ENCODE measurements around the gene NABP1.
A peak's percentile ranks its signal among the peaks of the same experiment; 100 is the strongest.

NABP1 gene

GRCh38 chr2:191650896-191651773 is 26.8 kb upstream of the NABP1 start:
- DNase-seq: no peak

- DNase-seq: no peak
These were observed 24.1 kb upstream of the NABP1 start for GRCh38 chr2:191653667-191654391.

- DNase-seq: no peak
These were observed 21.5 kb upstream of the NABP1 start for GRCh38 chr2:191656391-191656790.

- no peak for DNase-seq
These were observed 21.1 kb upstream of the NABP1 start for GRCh38 chr2:191656792-191657191.

- DNase-seq: no peak
These were observed 20.0 kb upstream of the NABP1 start for GRCh38 chr2:191657977-191658376.

GRCh38 chr2:191659198-191659597 is 18.7 kb upstream of the NABP1 start:
- DNase-seq: no peak

- no peak for DNase-seq
These were observed 17.4 kb upstream of the NABP1 start for GRCh38 chr2:191660575-191660974.

GRCh38 chr2:191661097-191661924 is 16.6 kb upstream of the NABP1 start:
- DNase-seq: no peak

GRCh38 chr2:191664823-191665677 is 12.9 kb upstream of the NABP1 start:
- no peak for DNase-seq

GRCh38 chr2:191666226-191666625 is 11.7 kb upstream of the NABP1 start:
- no peak for DNase-seq

- no peak for DNase-seq
These were observed 11.2 kb upstream of the NABP1 start for GRCh38 chr2:191666732-191667131.

- DNase-seq: no peak
These were observed 7.9 kb upstream of the NABP1 start for GRCh38 chr2:191670076-191670475.

- DNase-seq: no peak
These were observed 7.1 kb upstream of the NABP1 start for GRCh38 chr2:191670787-191671186.

GRCh38 chr2:191675807-191676721 is 1.9 kb upstream of the NABP1 start:
- no peak for DNase-seq

- no peak for DNase-seq
These were observed 918 bp upstream of the NABP1 start for GRCh38 chr2:191676790-191677645.

- peak; percentile 37 for DNase-seq
These were observed 633 bp downstream of the NABP1 start for GRCh38 chr2:191678437-191679100.

GRCh38 chr2:191679818-191680600 is 2.1 kb downstream of the NABP1 start:
- DNase-seq: no peak

GRCh38 chr2:191680639-191681038 is 2.7 kb downstream of the NABP1 start:
- no peak for DNase-seq

GRCh38 chr2:191682126-191682525 is 4.2 kb downstream of the NABP1 start:
- no peak for DNase-seq
